DND-41 (cell line): ENCODE results near the gene CCBE1.

Experiments
- ATAC-seq: fragments of 200-7000 bp; cut with Tn5 transposase; 3 replicates; pipeline ENCODE4 v1.9.1; 2021; ENCODE audit warnings: low read depth; ENCODE audit not compliant: insufficient read depth
- DNase-seq: peaks from one replicate; pipeline ENCODE4 v3.0.0-alpha.2; 2020
- H2AFZ ChIP-seq: 2 replicates; pipeline ENCODE4 v1.6.0; 2012; ENCODE audit warnings: low read depth, low read length
- H3K27ac ChIP-seq: 2 replicates; pipeline ENCODE4 v1.5.1; 2012; ENCODE audit warnings: low read length, inconsistent platforms
- H3K27me3 ChIP-seq: fragments of 200-600 bp; sonication (generic); 2 replicates; pipeline ENCODE4 v1.6.0; 2012; ENCODE audit warnings: low read length, mild to moderate bottlenecking, inconsistent platforms; ENCODE audit not compliant: insufficient read depth, poor library complexity
- H3K36me3 ChIP-seq: 2 replicates; pipeline ENCODE4 v1.5.1; 2012; ENCODE audit warnings: low read length, inconsistent platforms; ENCODE audit not compliant: insufficient read depth
- H3K4me1 ChIP-seq: 2 replicates; pipeline ENCODE4 v1.5.1; 2012; ENCODE audit warnings: mild to moderate bottlenecking, low read length; ENCODE audit not compliant: insufficient read depth
- H3K4me2 ChIP-seq: 2 replicates; pipeline ENCODE4 v1.6.0; 2012; ENCODE audit warnings: mild to moderate bottlenecking, moderate library complexity, low read length, inconsistent platforms; ENCODE audit not compliant: insufficient read depth
- H3K4me3 ChIP-seq, 2 experiments: fragments of 200-600 bp in 1 of 2; shearing (Covaris generic) in 1 of 2; 2 replicates each; pipeline ENCODE4 v1.5.1; 2012 to 2016; ENCODE audit warnings: inconsistent platforms in 2 of 2, low read length in 2 of 2, mild to moderate bottlenecking in 2 of 2, low read depth in 1 of 2, moderate library complexity in 1 of 2
- H3K79me2 ChIP-seq: 2 replicates; pipeline ENCODE4 v1.6.0; 2012; ENCODE audit warnings: low read length, inconsistent platforms; ENCODE audit not compliant: insufficient read depth
- H3K9ac ChIP-seq: 2 replicates; pipeline ENCODE4 v1.6.0; 2012; ENCODE audit warnings: low read depth, mild to moderate bottlenecking, inconsistent platforms, low read length, moderate library complexity
- H3K9me3 ChIP-seq: 2 replicates; pipeline ENCODE4 v1.5.1; 2012; ENCODE audit warnings: low read length, moderate library complexity, mild to moderate bottlenecking, inconsistent platforms; ENCODE audit not compliant: insufficient read depth, severe bottlenecking
- H4K20me1 ChIP-seq: 2 replicates; pipeline ENCODE4 v1.6.0; 2012; ENCODE audit warnings: low read length; ENCODE audit not compliant: insufficient read depth
- EZH2 ChIP-seq: IDR thresholded peaks from 3 replicates; pipeline ENCODE4 v1.6.1; 2012; ENCODE audit warnings: borderline replicate concordance, low read depth, mild to moderate bottlenecking, moderate library complexity, low read length, inconsistent platforms; ENCODE audit not compliant: severe bottlenecking
- TF ChIP-seq, protein P1 (sequence below): IDR thresholded peaks from 2 replicates; pipeline ENCODE4 v1.5.1; 2012; ENCODE audit warnings: borderline replicate concordance, low read length, moderate library complexity, mild to moderate bottlenecking; ENCODE audit not compliant: poor library complexity, severe bottlenecking; ENCODE audit errors: extremely low read depth

CCBE1 gene

DNA sequence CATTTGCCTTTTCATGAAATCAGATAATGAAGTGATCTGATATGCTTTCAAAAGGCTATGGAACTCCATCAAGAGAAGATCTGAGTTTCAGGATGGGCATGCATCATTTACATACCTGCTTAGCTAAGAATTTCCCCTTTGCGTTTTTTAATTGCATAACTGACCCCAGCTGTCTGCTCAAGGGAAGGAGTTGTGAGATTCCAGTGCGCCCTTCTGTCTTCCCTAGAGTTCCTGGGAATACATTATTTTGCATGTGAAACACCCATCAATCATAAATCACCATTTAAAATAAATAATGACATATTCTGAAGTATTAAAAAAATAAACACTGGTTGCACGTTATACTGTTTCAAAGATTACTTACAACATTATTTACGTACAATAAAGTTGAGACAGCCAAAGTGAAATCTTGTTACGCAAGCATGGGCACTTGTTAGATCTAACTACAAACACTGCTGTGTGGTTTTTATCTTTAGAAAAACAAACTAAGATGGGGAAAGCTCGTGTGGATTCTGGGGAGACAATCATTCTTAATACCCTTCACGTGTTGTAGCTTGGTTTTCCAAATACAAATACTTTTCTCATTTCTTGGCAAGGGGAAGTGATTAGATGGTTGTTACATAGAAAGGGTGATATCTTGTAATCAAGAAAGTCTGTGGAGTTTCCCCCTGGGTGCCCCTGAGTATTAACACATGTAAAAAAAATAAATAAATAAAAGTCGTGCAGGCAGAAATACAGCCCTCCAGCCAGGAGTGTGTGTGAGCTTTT is 212.5 kb downstream of the CCBE1 start:
- H3K4me2 ChIP-seq = no peak overlapping the region
- no peaks in the 10 kb centered on the region for H3K79me2 ChIP-seq
- TF ChIP-seq EZH2 = no peak
- TF ChIP-seq, protein P1, sequence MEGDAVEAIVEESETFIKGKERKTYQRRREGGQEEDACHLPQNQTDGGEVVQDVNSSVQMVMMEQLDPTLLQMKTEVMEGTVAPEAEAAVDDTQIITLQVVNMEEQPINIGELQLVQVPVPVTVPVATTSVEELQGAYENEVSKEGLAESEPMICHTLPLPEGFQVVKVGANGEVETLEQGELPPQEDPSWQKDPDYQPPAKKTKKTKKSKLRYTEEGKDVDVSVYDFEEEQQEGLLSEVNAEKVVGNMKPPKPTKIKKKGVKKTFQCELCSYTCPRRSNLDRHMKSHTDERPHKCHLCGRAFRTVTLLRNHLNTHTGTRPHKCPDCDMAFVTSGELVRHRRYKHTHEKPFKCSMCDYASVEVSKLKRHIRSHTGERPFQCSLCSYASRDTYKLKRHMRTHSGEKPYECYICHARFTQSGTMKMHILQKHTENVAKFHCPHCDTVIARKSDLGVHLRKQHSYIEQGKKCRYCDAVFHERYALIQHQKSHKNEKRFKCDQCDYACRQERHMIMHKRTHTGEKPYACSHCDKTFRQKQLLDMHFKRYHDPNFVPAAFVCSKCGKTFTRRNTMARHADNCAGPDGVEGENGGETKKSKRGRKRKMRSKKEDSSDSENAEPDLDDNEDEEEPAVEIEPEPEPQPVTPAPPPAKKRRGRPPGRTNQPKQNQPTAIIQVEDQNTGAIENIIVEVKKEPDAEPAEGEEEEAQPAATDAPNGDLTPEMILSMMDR = no peak
- no peaks in the 10 kb centered on the region for H3K36me3 ChIP-seq
- H3K4me3 ChIP-seq = no peak overlapping the region
- H3K27me3 ChIP-seq = peaks cover 4% of the 10 kb centered on the region
- H4K20me1 ChIP-seq = no peaks in the 10 kb centered on the region
- DNase-seq = no peak
- ATAC-seq = no peak
- no peak overlapping the region for H3K9ac ChIP-seq
- no peak overlapping the region for H3K27ac ChIP-seq
- H3K9me3 ChIP-seq = no peaks in the 10 kb centered on the region
- H2AFZ ChIP-seq = no peak overlapping the region
- no peaks in the 10 kb centered on the region for H3K4me1 ChIP-seq

GRCh38 chr18:59484131-59484530 is 213.1 kb downstream of the CCBE1 start:
- ATAC-seq = no peak

DNA sequence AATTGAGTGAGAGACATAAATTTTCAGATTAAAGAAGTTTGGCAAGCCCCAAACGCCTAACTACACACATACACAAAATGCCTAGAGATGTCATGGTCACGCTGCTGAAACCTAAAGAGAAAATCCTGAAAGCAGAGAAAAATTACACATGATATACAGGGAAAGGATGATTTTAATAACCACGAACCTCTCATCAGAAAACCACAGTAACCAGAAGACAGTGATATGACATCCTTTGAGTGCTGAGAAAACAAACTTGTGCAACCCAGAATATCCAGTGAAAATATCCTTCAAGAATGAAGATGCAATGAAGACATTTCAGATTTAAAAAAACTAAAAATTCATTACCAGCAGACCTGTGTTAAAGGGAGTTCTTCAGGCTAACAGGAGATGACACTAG is 215.8 kb downstream of the CCBE1 start:
- no peak overlapping the region for H3K27ac ChIP-seq
- H3K79me2 ChIP-seq = no peaks in the 10 kb centered on the region
- H3K4me1 ChIP-seq = no peaks in the 10 kb centered on the region; the same call in 1 of the 2 replicates
- no peaks in the 10 kb centered on the region for H4K20me1 ChIP-seq
- no peak overlapping the region for H3K4me3 ChIP-seq
- no peak for TF ChIP-seq EZH2
- TF ChIP-seq, protein P1 = no peak
- H3K9me3 ChIP-seq = no peaks in the 10 kb centered on the region
- no peak overlapping the region for H3K9ac ChIP-seq
- H2AFZ ChIP-seq = no peak overlapping the region
- DNase-seq = no peak
- H3K36me3 ChIP-seq = no peaks in the 10 kb centered on the region
- no peak for ATAC-seq
- peaks cover 4% of the 10 kb centered on the region for H3K27me3 ChIP-seq
- H3K4me2 ChIP-seq = no peak overlapping the region

More at GRCh38 chr18:59484131-59484530, 213.1 kb downstream of the CCBE1 start:
- Histone ChIP-seq H4K20me1 (no peaks in the 10 kb centered on the region), H2AFZ (no peak overlapping the region), H3K9me3 (no peaks in the 10 kb centered on the region), H3K4me2 (no peak overlapping the region), H3K4me1 (no peaks in the 10 kb centered on the region), H3K27me3 (peaks cover 4% of the 10 kb centered on the region), H3K36me3 (no peaks in the 10 kb centered on the region), H3K4me3 (no peak overlapping the region), H3K27ac (no peak overlapping the region), H3K9ac (no peak overlapping the region), H3K79me2 (no peaks in the 10 kb centered on the region)
- no peak for TF ChIP-seq EZH2
- TF ChIP-seq, protein P1 = no peak
- DNase-seq = no peak
